Activated naive CD8-positive, alpha-beta T cell treated with anti-CD3 and anti-CD28 coated beads for 36 hours (primary cell): Measurements from ENCODE around the gene WWOX. TPM values are rescaled to one million over a fixed set of nuclear protein-coding genes. Genes with fewer than 3 reads are reported as not detected.
"Not testable (repeated sequence)": the region's sequence is repeated elsewhere in the genome, so short reads cannot be mapped to it uniquely, and the experiment has no call there.

Experiments used
- DNase-seq: peaks from one replicate; pipeline ENCODE4 v3.0.0; 2021
- H3K27ac Mint-ChIP-seq: one replicate; pipeline ENCODE4 v1.8.0; 2022; ENCODE audit warnings: mild to moderate bottlenecking, moderate library complexity, mixed read lengths
- H3K27me3 Mint-ChIP-seq: one replicate; pipeline ENCODE4 v1.8.0; 2022; ENCODE audit warnings: mild to moderate bottlenecking, mixed read lengths
- H3K36me3 Mint-ChIP-seq: one replicate; pipeline ENCODE4 v1.8.0; 2021; ENCODE audit warnings: mild to moderate bottlenecking, mixed read lengths
- H3K4me1 Mint-ChIP-seq: one replicate; pipeline ENCODE4 v1.8.0; 2021; ENCODE audit warnings: mixed read lengths
- H3K4me3 Mint-ChIP-seq: one replicate; pipeline ENCODE4 v1.8.0; 2022; ENCODE audit warnings: mild to moderate bottlenecking, moderate library complexity, mixed read lengths
- H3K9me3 Mint-ChIP-seq: one replicate; pipeline ENCODE4 v1.8.0; 2022; ENCODE audit warnings: mixed read lengths
- total RNA-seq, 2 experiments: library from RNA; stranded (reverse); gene quantifications; one replicate each; pipeline ENCODE4 v1.2.3, GENCODE V29; 2021

The WWOX gene
- total RNA-seq, 2 experiments from 2014 or later: 20.0 to 23.9 TPM

GRCh38 chr16:79041206-79041605 lies 941.8 kb downstream of the WWOX start:
- no peak for DNase-seq
- Mint-ChIP-seq H3K4me1 (peaks cover 6% of the 10 kb centered on the region), H3K4me3 (no peak overlapping the region), H3K27ac (no peak overlapping the region), H3K27me3 (no peaks in the 10 kb centered on the region), H3K9me3 (no peaks in the 10 kb centered on the region), H3K36me3 (no peaks in the 10 kb centered on the region)

DNA sequence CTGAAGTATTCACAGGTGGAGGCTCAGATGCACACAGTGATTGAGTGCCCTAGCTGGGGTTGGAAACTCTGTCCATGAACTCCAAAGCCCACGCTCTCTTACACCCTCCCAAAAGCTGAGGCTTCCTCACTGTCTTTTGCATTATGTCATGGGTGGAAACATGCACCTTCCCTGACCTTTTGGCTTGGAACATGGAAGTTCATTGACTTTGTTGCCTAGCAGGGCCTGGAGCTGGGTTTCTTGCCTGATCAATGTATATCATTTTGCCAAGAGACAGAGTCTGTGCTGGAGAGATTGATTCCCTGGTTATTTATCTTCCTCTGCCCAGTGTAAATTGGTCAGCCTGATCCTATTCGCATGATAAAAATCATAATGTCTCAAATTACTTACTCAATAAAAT lies 942.7 kb downstream of the WWOX start:
- Mint-ChIP-seq H3K27ac (no peak overlapping the region), H3K36me3 (no peaks in the 10 kb centered on the region), H3K4me3 (no peak overlapping the region), H3K4me1 (peaks cover 6% of the 10 kb centered on the region), H3K27me3 (no peaks in the 10 kb centered on the region), H3K9me3 (no peaks in the 10 kb centered on the region)
- no peak for DNase-seq

DNA sequence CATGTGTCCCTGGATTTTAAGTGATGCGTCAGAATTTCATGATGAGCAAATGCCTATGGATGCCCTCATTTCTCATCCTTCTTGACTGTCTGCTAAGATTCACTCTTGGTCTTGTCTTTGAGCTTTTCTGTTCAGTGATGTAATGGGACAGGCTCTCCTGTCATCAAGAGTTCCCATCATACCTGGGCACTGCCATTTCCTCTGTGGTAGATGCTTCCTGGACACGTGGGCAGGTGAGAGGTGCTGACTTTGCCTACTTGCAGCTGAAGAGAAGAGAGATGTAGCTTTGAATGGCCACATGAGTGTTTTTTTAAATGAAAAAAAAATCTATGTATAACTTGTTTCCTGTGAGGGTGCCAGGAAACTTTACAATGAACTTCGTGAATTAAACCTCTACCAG lies 943.4 kb downstream of the WWOX start:
- no peaks in the 10 kb centered on the region for H3K36me3 Mint-ChIP-seq
- H3K4me3 Mint-ChIP-seq: no peak overlapping the region
- H3K27ac Mint-ChIP-seq: no peak overlapping the region
- H3K27me3 Mint-ChIP-seq: no peaks in the 10 kb centered on the region
- H3K4me1 Mint-ChIP-seq: peaks cover 6% of the 10 kb centered on the region
- H3K9me3 Mint-ChIP-seq: no peaks in the 10 kb centered on the region
- no peak for DNase-seq

GRCh38 chr16:79045191-79045590 lies 945.7 kb downstream of the WWOX start:
- Mint-ChIP-seq H3K36me3 (no peaks in the 10 kb centered on the region), H3K27ac (no peak overlapping the region), H3K4me1 (peaks cover 6% of the 10 kb centered on the region), H3K27me3 (no peaks in the 10 kb centered on the region), H3K9me3 (no peaks in the 10 kb centered on the region), H3K4me3 (no peak overlapping the region)
- no peak for DNase-seq

GRCh38 chr16:79047337-79047736 lies 947.9 kb downstream of the WWOX start:
- DNase-seq: no peak

DNA sequence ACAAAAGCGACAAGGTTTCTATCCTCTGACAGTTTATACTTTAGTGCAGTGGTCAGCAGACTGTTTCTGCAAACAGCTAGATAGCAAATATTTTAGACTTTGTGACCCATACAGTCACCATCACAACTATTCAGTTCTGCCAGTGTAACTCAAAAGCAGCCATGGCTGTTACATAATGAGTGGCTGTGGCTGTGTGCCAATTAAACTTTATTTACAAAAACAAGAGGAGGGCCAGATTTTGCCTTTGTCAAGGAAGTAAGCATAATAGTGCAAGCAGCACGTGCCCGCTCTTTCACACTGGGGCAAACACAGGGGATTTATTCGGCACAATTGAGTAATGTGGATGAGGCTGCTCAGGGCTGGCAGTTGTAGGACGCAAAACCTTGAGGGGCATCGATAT lies 949.6 kb downstream of the WWOX start:
- Mint-ChIP-seq H3K9me3 (peaks cover 1% of the 10 kb centered on the region), H3K4me3 (no peak overlapping the region), H3K4me1 (no peaks in the 10 kb centered on the region), H3K36me3 (peaks cover 4% of the 10 kb centered on the region), H3K27ac (no peak overlapping the region), H3K27me3 (no peaks in the 10 kb centered on the region)
- no peak for DNase-seq

More at GRCh38 chr16:79047337-79047736, 947.9 kb downstream of the WWOX start:
- Mint-ChIP-seq H3K4me1 (peaks cover 6% of the 10 kb centered on the region), H3K4me3 (no peak overlapping the region), H3K9me3 (peaks cover 1% of the 10 kb centered on the region), H3K36me3 (peaks cover 3% of the 10 kb centered on the region), H3K27ac (no peak overlapping the region), H3K27me3 (no peaks in the 10 kb centered on the region)

DNA sequence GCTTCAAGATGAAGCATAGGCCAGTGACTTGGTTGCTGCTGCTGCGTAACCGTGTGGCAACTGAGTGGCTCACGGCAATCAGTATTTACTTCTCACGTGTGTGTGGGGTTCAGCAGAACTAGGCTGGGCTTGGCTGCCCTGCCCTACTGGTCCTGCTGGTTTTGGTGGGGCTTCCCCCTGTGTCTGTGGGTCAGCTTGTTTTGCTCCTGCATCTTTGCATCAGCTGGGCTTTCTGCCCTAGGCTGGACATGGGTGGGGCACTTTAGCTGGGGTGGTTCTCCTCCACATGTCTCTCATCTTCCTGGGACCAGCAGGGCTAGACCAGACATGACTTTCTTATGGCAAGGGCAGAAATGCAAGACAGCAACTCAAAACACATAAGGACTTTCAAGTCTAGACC lies 950.6 kb downstream of the WWOX start:
- Mint-ChIP-seq H3K9me3 (peaks cover 1% of the 10 kb centered on the region), H3K27ac (no peak overlapping the region), H3K27me3 (no peaks in the 10 kb centered on the region), H3K4me3 (no peak overlapping the region), H3K4me1 (no peaks in the 10 kb centered on the region), H3K36me3 (peaks cover 4% of the 10 kb centered on the region)
- DNase-seq: no peak

DNA sequence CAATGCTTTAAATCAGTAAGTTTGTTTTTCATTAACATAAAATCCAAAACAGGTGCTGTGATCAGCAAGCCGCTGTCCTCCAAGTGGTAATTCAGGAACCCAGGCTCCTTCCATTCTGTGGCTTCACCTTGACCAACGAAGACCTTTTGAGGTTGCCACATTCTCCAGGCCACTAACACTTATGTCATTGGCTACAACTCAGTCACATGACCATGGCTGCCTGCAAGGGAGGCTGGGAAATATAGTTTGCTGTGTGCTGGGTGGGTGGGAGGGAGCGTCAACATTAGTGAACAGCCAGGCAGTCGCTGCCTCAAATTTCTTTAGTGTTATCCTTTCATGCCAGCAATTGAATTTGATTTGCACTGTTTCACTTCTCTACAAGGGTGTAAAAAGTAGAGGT lies 951.9 kb downstream of the WWOX start:
- H3K27me3 Mint-ChIP-seq: no peaks in the 10 kb centered on the region
- no peak overlapping the region for H3K27ac Mint-ChIP-seq
- H3K9me3 Mint-ChIP-seq: peaks cover 1% of the 10 kb centered on the region
- no peak for DNase-seq
- H3K36me3 Mint-ChIP-seq: peaks cover 4% of the 10 kb centered on the region
- H3K4me3 Mint-ChIP-seq: no peak overlapping the region
- H3K4me1 Mint-ChIP-seq: no peaks in the 10 kb centered on the region

DNA sequence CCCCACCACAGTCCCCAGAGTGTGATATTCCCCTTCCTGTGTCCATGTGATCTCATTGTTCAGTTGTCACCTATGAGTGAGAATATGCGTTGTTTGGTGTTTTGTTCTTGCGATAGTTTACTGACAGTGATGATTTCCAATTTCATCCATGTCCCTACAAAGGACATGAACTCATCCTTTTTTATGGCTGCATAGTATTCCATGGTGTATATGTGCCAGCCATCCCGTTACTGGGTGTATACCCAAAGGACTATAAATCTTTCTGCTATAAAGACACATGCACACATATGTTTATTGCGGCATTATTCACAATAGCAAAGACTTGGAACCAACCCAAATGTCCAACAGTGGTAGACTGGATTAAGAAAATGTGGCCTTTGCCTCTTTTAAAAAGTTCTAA lies 952.7 kb downstream of the WWOX start:
- H3K4me3 Mint-ChIP-seq, H3K4me1 Mint-ChIP-seq, DNase-seq, H3K36me3 Mint-ChIP-seq, H3K9me3 Mint-ChIP-seq, H3K27ac Mint-ChIP-seq, H3K27me3 Mint-ChIP-seq: not testable (repeated sequence)

DNA sequence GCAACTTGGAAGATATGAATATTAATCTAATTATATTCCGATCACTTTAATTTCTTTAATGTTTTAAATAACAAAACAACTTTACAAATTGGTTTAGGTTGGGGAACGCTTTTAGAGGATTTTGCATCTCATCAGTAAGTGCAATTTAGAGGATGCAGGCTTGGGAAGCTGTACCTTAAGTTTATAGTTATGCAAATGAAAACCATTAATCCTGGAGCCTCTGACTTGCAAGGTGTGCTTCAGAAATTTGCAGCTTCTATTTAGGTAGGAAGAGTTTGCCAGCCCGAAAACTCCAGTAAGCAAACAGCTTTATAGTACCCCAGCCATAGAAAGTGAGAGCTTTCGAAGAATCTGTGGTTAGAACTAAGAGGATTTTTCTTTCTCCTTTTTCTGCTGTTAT lies 954.1 kb downstream of the WWOX start:
- DNase-seq: no peak
- peaks cover 4% of the 10 kb centered on the region for H3K36me3 Mint-ChIP-seq
- no peak overlapping the region for H3K27ac Mint-ChIP-seq
- H3K27me3 Mint-ChIP-seq: no peaks in the 10 kb centered on the region
- no peak overlapping the region for H3K4me3 Mint-ChIP-seq
- peaks cover 1% of the 10 kb centered on the region for H3K9me3 Mint-ChIP-seq
- H3K4me1 Mint-ChIP-seq: no peaks in the 10 kb centered on the region

DNA sequence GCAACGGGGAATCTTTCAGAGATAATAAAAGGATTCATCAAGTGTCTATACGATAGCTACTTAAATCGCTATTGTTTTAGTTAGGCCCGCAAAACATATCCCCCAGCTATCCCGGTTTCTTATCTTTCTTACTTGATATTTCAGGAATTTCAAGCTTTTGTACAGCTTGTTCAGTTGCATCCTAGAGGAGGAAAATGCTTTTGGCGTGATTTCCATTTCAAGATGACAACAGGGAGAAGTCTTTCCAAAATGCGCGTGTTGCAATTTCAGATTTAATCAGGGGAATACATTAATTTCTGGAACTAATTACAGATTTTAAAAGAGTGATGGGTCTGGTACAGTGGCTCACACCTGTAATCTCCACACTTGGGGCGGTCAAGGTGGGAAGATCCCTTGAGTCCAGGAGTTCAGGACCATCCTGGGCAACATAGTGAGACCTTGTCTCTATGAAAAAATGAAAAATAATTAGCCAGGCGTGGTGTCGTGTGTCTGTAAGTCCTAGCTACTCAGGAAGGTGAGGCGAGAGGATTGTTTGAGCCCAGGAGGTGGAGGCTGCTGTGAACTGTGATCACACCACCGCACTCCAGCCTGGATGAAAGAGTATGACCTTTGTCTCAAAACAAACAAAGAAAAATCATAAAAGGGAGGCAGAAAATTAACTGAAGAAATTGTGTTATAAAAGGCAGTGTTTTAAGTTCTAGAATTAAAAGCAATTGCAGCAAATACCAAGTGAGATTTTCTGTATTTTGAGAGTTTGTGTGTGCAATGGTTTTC lies 954.9 kb downstream of the WWOX start:
- Mint-ChIP-seq H3K27me3 (no peaks in the 10 kb centered on the region), H3K36me3 (peaks cover 4% of the 10 kb centered on the region), H3K4me1 (no peaks in the 10 kb centered on the region), H3K27ac (no peak overlapping the region), H3K9me3 (peaks cover 1% of the 10 kb centered on the region), H3K4me3 (no peak overlapping the region)
- DNase-seq: no peak

DNA sequence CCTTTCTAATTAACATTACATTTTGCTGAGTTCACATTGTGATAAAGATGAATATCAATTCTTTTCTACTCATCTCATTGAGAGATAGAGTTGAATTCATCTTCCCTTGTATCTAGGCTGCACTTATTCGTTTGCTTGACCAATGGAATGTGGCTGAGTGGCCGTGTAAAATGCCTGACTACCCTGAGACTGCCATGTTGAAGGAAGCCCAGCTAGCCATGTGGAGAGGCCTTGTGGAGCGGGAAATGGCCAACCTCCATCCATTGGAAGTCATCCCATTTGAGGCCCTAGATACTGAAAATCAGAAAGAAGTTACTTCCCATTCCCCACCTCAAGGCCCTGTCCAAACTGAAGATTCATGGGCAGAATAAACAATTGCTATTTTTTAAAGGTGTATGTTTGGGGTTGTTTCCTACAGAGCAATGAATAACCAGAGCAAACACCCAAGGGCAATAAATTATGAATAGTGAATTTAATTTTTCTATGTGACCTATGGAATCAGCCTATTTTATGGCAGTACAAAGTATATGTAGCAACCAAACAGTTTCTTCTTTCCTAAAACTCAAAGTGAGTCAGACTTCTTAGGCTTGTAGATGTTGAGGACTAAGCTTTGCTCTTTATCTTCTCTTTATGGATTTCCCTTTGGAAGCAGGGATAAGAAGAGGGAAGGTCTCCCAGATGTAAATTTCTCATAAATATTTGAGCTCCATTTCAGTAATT lies 956.0 kb downstream of the WWOX start:
- Mint-ChIP-seq H3K4me1 (no peaks in the 10 kb centered on the region), H3K4me3 (no peak overlapping the region), H3K9me3 (peaks cover 1% of the 10 kb centered on the region), H3K27me3 (no peaks in the 10 kb centered on the region), H3K36me3 (peaks cover 4% of the 10 kb centered on the region), H3K27ac (no peak overlapping the region)
- no peak for DNase-seq

DNA sequence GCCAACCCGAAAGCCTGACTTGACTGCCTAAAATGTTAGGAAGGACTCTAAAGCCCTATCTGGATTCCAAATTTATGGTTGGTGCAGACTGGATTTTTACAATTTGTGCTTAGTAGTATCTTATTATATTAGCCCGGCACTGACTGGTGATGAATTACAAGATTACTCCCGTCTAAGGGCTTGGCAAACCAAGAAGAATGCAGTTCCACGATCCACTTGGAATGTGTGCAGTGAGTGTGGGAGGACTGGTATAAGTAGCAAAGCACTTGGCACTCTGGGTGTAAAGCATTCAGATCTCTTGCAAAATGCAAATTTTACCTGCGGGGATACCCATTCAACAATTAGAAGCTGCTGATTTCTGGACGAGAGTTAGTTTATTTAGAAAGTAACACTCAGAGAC lies 961.7 kb downstream of the WWOX start:
- no peaks in the 10 kb centered on the region for H3K4me1 Mint-ChIP-seq
- H3K27ac Mint-ChIP-seq: no peak overlapping the region
- H3K27me3 Mint-ChIP-seq: no peaks in the 10 kb centered on the region
- no peaks in the 10 kb centered on the region for H3K36me3 Mint-ChIP-seq
- no peak overlapping the region for H3K4me3 Mint-ChIP-seq
- H3K9me3 Mint-ChIP-seq: no peaks in the 10 kb centered on the region
- no peak for DNase-seq

DNA sequence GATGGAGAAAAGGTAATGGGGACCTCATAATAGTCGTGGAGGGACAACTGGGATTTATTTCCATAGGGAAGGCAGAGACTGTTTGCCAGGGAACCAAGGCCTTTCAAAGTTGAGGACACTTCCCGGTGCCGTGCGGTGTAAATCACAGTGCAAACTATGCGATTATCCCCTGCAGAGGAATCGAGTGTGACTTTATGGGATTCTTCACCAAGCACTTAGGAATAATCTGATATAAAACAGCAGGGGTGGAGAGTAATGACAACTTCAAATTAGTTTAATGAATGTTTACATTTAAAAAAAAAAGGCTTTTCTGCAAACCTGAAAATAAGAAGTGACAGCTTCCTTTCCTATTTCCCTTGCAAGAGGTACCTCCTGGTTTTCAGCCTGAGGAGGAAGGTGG lies 962.9 kb downstream of the WWOX start:
- H3K4me1 Mint-ChIP-seq: no peaks in the 10 kb centered on the region
- H3K27ac Mint-ChIP-seq: no peak overlapping the region
- H3K36me3 Mint-ChIP-seq: peaks cover 1% of the 10 kb centered on the region
- no peak overlapping the region for H3K4me3 Mint-ChIP-seq
- DNase-seq: no peak
- no peaks in the 10 kb centered on the region for H3K27me3 Mint-ChIP-seq
- H3K9me3 Mint-ChIP-seq: no peaks in the 10 kb centered on the region

DNA sequence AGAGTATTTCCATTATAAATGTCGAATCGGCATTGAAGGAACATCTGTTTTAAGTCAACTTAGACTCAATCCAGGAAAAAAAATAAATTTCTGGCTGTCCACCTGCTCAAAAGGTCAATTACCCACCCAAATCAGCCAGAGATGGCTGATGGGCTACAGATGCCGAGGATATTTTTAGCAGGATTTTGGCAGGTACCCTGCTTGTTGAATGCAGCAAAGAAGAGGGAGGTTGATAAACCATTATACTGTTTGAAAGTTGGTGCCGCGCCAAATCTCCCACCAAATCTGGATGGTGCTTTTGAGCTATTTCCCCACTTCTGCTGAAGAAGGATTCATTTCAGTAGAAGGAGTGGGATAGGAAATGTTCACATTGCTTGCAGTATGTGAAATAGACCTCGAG lies 963.4 kb downstream of the WWOX start:
- Mint-ChIP-seq H3K27me3 (no peaks in the 10 kb centered on the region), H3K4me3 (no peak overlapping the region), H3K9me3 (no peaks in the 10 kb centered on the region), H3K4me1 (no peaks in the 10 kb centered on the region), H3K27ac (no peak overlapping the region), H3K36me3 (peaks cover 1% of the 10 kb centered on the region)
- no peak for DNase-seq
